AG08395 (cell line): Measurements from ENCODE around the gene NBEAL2.

Experiments
- DNase-seq: peaks from one replicate; pipeline ENCODE4 v3.0.0; 2012; ENCODE audit warnings: mixed read lengths, low spot score

NBEAL2 gene

GRCh38 chr3:47000198-47000815, 20.8 kb downstream of the NBEAL2 start:
- DNase-seq: peak; percentile 62

GRCh38 chr3:47000922-47001730, 21.7 kb downstream of the NBEAL2 start:
- no peak for DNase-seq

GRCh38 chr3:47001731-47002170, 22.3 kb downstream of the NBEAL2 start:
- DNase-seq: no peak

GRCh38 chr3:47002171-47003055, 22.9 kb downstream of the NBEAL2 start:
- no peak for DNase-seq

GRCh38 chr3:47003056-47003410, 23.6 kb downstream of the NBEAL2 start:
- DNase-seq: no peak

GRCh38 chr3:47003461-47004368, 24.2 kb downstream of the NBEAL2 start:
- no peak for DNase-seq

GRCh38 chr3:47004369-47005211, 25.1 kb downstream of the NBEAL2 start:
- no peak for DNase-seq

- no peak for DNase-seq
Observed at GRCh38 chr3:47005212-47006144, 26.0 kb downstream of the NBEAL2 start.

GRCh38 chr3:47006145-47006651, 26.7 kb downstream of the NBEAL2 start:
- no peak for DNase-seq

GRCh38 chr3:47007001-47007400, 27.5 kb downstream of the NBEAL2 start:
- DNase-seq: no peak

- DNase-seq: no peak
Observed at GRCh38 chr3:47007482-47008233, 28.2 kb downstream of the NBEAL2 start.

- no peak for DNase-seq
Observed at GRCh38 chr3:47008234-47008796, 28.8 kb downstream of the NBEAL2 start.

GRCh38 chr3:47008851-47009224, 29.4 kb downstream of the NBEAL2 start:
- no peak for DNase-seq

- DNase-seq: peak; percentile 99
Observed at GRCh38 chr3:47009225-47010110, 30.0 kb downstream of the NBEAL2 start.

- no peak for DNase-seq
Observed at GRCh38 chr3:47010111-47010712, 30.7 kb downstream of the NBEAL2 start.

GRCh38 chr3:47010910-47011309, 31.4 kb downstream of the NBEAL2 start:
- DNase-seq: no peak

- no peak for DNase-seq
Observed at GRCh38 chr3:47011371-47011770, 31.9 kb downstream of the NBEAL2 start.
